ENCODE results near the gene CELA2A. TPM values are rescaled to one million over a fixed set of nuclear protein-coding genes. Genes with fewer than 3 reads are reported as not detected.

Gene CELA2A
- total RNA-seq, 1 experiment from 2014 or later = not detected

DNA sequence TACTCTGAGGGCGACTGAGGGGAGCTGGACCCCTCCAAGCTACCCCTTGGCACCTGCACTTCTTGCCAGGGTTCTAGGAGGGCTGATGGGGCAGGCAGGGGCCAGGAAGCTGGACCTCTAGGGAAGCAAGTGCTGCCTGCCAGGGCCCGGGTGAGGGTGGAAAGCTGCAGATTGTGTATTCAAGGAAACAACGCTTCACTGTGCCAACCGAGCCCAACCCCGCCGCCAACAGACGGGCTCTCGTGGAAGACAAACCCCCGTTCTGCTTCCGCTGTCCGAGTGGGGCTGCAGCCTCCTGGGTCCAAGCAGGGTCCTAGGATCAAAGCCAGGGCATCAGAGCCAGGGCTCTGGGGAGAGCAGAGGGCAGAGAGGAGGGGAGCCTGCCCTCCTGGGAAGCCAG, 43.7 kb upstream of the CELA2A start:
- no TSS peak for BruUV-seq (replicated peaks)
- H3K27me3 ChIP-seq (ENCODE audit: low read length) = no peaks in the 10 kb centered on the region
- H3F3A ChIP-seq (ENCODE audit: low read length, unreplicated experiment) = peaks cover 8% of the 10 kb centered on the region
- peak overlapping the region; percentile 100 for H3K4me3 ChIP-seq (ENCODE audit: low read length)
- H3K36me3 ChIP-seq (ENCODE audit: low read depth, low read length) = peaks cover 19% of the 10 kb centered on the region
- intact Hi-C loops (cut with micrococcal nuclease) = no loop called here
- H3K4me2 ChIP-seq (ENCODE audit: low read length) = peak overlapping the region; percentile 99
- DNase-seq (no peak), ATAC-seq (no peak)
- POLR2A ChIA-PET (ENCODE audit: unreplicated experiment) = interaction anchor here (0.7 kb wide), 1 partner anchor 76 kb away, joined by 10 read pairs; no protein-coding TSS in a partner anchor
- no peaks in the 10 kb centered on the region for H3K9me3 ChIP-seq (ENCODE audit: low read length)
- H3K9me2 ChIP-seq (replicated peaks; ENCODE audit: low read length) = no peaks in the 10 kb centered on the region
- H3K9ac ChIP-seq (ENCODE audit: low read length) = 0 out of 2 replicates have a peak overlapping the region, but pooled peaks have one; percentile 15
- TF ChIP-seq, protein P1, sequence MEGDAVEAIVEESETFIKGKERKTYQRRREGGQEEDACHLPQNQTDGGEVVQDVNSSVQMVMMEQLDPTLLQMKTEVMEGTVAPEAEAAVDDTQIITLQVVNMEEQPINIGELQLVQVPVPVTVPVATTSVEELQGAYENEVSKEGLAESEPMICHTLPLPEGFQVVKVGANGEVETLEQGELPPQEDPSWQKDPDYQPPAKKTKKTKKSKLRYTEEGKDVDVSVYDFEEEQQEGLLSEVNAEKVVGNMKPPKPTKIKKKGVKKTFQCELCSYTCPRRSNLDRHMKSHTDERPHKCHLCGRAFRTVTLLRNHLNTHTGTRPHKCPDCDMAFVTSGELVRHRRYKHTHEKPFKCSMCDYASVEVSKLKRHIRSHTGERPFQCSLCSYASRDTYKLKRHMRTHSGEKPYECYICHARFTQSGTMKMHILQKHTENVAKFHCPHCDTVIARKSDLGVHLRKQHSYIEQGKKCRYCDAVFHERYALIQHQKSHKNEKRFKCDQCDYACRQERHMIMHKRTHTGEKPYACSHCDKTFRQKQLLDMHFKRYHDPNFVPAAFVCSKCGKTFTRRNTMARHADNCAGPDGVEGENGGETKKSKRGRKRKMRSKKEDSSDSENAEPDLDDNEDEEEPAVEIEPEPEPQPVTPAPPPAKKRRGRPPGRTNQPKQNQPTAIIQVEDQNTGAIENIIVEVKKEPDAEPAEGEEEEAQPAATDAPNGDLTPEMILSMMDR (conservative IDR thresholded peaks at IDR 0.05; ENCODE audit: low read depth, low read length) = no peak
- no peak for TF ChIP-seq EZH2phosphoT487 (IDR thresholded peaks at IDR 0.05; ENCODE audit: borderline replicate concordance, low read length)
- no peak for TF ChIP-seq EZH2 (IDR thresholded peaks at IDR 0.05; ENCODE audit: low read length, unreplicated experiment)
- H3K4me1 ChIP-seq (ENCODE audit: insufficient read depth, low read length) = peaks cover 60% of the 10 kb centered on the region
- CTCF ChIA-PET = interaction anchor here (0.6 to 1.2 kb wide), 2 partner anchors 75 to 89 kb away, joined by 3 to 5 read pairs; no protein-coding TSS in a partner anchor
- no peak overlapping the region for H3K27ac ChIP-seq (ENCODE audit: low read length)
- no peak overlapping the region for H2AFZ ChIP-seq (ENCODE audit: low read length)
- H4K20me1 ChIP-seq (ENCODE audit: low read length) = peaks cover 27% of the 10 kb centered on the region
- peaks cover 70% of the 10 kb centered on the region for H3K79me2 ChIP-seq (ENCODE audit: low read length)

DNA sequence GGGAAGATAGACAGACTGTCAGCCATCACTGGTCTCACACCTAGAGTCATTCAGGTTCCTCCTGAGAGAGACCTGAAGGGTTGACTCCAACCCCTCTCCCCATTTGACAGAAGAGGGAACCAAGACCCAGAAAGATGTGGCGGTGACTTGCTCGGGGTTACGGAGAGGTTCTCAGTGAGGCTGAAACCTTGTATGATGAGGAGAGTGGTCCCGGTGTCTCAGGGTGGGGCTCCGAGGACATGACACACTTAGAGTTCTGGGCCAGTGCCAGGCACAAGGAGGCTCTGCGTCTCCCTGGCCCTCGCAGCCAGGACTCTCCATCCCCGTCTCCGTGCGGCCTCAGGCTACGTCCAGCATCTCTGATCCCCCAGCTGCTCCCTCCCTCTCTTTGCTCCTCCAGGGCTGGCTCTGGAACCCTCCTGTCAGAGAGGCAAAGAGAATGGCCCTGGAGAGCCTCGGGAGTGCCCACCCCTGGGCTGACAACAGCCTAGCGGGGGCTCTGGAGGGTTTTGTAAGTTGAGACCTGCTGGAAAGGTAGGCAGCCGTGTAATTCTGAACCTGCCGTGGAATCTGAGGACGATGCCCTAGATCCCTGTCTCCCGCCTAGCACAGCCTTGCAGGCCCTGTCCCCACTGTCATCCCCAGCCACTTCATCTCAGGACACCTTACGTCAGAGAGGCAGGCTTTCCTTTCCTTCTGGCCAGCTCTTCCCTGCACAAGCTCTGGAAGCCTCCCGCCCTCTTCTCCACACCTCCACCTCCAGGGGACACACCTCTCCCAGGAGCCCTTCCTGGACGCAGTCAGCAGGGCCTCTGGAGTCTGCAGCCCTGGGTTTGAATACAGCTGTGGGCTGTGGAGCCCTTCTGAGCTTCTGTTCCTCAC, 42.7 kb upstream of the CELA2A start:
- ATAC-seq (no peak), DNase-seq (no peak)
- Histone ChIP-seq H3K4me2 (ENCODE audit: low read length) (peak overlapping the region; percentile 4; the same call in 1 of the 2 replicates), H3K4me3 (ENCODE audit: low read length) (no peak overlapping the region), H3K79me2 (ENCODE audit: low read length) (peaks cover 75% of the 10 kb centered on the region), H4K20me1 (ENCODE audit: low read length) (peaks cover 27% of the 10 kb centered on the region), H3K36me3 (ENCODE audit: low read depth, low read length) (peaks cover 19% of the 10 kb centered on the region), H3K27me3 (ENCODE audit: low read length) (no peaks in the 10 kb centered on the region), H3K9ac (ENCODE audit: low read length) (no peak overlapping the region), H3F3A (ENCODE audit: low read length, unreplicated experiment) (peaks cover 8% of the 10 kb centered on the region), H3K27ac (ENCODE audit: low read length) (no peak overlapping the region), H2AFZ (ENCODE audit: low read length) (no peak overlapping the region), H3K9me2 (replicated peaks; ENCODE audit: low read length) (no peaks in the 10 kb centered on the region), H3K4me1 (ENCODE audit: insufficient read depth, low read length) (peaks cover 62% of the 10 kb centered on the region), H3K9me3 (ENCODE audit: low read length) (no peaks in the 10 kb centered on the region)
- TF ChIP-seq, protein P1 (conservative IDR thresholded peaks at IDR 0.05; ENCODE audit: low read depth, low read length) = no peak
- TF ChIP-seq EZH2phosphoT487 (IDR thresholded peaks at IDR 0.05; ENCODE audit: borderline replicate concordance, low read length) (no peak), EZH2 (IDR thresholded peaks at IDR 0.05; ENCODE audit: low read length, unreplicated experiment) (no peak)
- no TSS peak for BruUV-seq (replicated peaks)
- ChIA-PET CTCF (interaction anchor here (0.7 to 0.8 kb wide), 2 partner anchors 90 to 402 kb away, joined by 3 read pairs; no protein-coding TSS in a partner anchor), POLR2A (ENCODE audit: unreplicated experiment) (no interaction called here)
- intact Hi-C loops (cut with micrococcal nuclease) = no loop called here

Data from PC-3 (cell line).